ENCODE measurements around the gene KRT35. TPM values are rescaled to one million over a fixed set of nuclear protein-coding genes. Genes with fewer than 3 reads are reported as not detected.

Gene KRT35
- total RNA-seq, 1 donor from 2014 or later = not detected

DNA sequence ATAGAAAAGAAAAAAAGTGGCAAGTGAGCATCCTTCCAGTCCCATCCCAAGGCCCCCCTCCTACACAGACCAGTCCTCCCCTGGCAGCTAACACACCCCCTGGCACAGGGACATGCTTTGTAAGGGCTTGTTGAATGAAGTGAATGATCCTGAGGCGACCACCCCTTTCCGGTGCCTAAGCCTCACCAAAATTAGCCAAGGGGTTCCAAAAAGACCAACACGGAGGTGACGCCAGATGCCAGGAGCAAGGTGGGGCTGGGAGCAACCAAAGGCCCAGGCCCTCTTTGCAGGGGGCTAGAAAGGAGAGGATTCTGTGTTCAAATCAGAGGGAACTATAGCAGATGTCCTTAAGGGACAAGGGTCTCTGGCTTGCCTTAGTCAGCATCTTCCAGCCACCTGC lies 5.5 kb downstream of the KRT35 start:
- no peaks in the 10 kb centered on the region for H3K9me3 Mint-ChIP-seq
- intact Hi-C loops (cut with micrococcal nuclease) = no loop called here
- H3K4me1 Mint-ChIP-seq = peaks cover 6% of the 10 kb centered on the region
- POLR2A ChIA-PET = no interaction called here
- ATAC-seq (ENCODE audit: low read depth) (no peak), DNase-seq (no peak)
- CTCF ChIA-PET = no interaction called here
- no peak overlapping the region for H3K27ac Mint-ChIP-seq
- TF ChIP-seq, protein P1, sequence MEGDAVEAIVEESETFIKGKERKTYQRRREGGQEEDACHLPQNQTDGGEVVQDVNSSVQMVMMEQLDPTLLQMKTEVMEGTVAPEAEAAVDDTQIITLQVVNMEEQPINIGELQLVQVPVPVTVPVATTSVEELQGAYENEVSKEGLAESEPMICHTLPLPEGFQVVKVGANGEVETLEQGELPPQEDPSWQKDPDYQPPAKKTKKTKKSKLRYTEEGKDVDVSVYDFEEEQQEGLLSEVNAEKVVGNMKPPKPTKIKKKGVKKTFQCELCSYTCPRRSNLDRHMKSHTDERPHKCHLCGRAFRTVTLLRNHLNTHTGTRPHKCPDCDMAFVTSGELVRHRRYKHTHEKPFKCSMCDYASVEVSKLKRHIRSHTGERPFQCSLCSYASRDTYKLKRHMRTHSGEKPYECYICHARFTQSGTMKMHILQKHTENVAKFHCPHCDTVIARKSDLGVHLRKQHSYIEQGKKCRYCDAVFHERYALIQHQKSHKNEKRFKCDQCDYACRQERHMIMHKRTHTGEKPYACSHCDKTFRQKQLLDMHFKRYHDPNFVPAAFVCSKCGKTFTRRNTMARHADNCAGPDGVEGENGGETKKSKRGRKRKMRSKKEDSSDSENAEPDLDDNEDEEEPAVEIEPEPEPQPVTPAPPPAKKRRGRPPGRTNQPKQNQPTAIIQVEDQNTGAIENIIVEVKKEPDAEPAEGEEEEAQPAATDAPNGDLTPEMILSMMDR (IDR thresholded peaks at IDR 0.05) = no peak
- no peak overlapping the region for H3K4me3 Mint-ChIP-seq
- H3K27me3 Mint-ChIP-seq = peaks cover 6% of the 10 kb centered on the region
- H3K36me3 Mint-ChIP-seq (ENCODE audit: low read depth) = no peaks in the 10 kb centered on the region

DNA sequence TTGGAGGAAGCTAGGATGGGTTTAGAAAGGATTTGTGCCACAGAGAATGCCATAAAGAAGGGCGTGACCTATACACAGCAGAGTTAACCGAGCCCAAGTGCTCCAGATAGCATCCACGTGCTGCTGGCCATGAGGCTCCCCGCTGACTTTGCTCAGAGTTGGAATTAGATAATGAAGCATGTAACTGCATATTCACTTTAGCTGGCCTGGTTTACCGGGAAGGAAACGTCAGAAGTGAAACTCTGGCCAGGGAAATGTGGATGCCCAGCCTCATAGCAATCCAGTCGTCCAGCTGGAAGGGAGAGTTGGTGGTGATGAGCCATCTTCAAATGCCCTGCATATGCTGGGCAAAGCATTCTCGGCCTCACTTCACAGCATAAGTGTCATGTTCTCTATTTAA lies 6.1 kb downstream of the KRT35 start:
- Mint-ChIP-seq H3K36me3 (ENCODE audit: low read depth) (no peaks in the 10 kb centered on the region), H3K4me1 (peaks cover 2% of the 10 kb centered on the region), H3K9me3 (no peaks in the 10 kb centered on the region), H3K27me3 (peaks cover 6% of the 10 kb centered on the region), H3K27ac (no peak overlapping the region), H3K4me3 (no peak overlapping the region)
- intact Hi-C loops (cut with micrococcal nuclease) = no loop called here
- DNase-seq = no peak
- TF ChIP-seq, protein P1 (IDR thresholded peaks at IDR 0.05) = no peak
- ChIA-PET CTCF (no interaction called here), POLR2A (no interaction called here)
- no peak for ATAC-seq (ENCODE audit: low read depth)

- Mint-ChIP-seq H3K36me3 (ENCODE audit: low read depth) (no peaks in the 10 kb centered on the region), H3K27ac (no peak overlapping the region)
Measured at GRCh38 chr17:41468346-41468745, 12.6 kb downstream of the KRT35 start.

DNA sequence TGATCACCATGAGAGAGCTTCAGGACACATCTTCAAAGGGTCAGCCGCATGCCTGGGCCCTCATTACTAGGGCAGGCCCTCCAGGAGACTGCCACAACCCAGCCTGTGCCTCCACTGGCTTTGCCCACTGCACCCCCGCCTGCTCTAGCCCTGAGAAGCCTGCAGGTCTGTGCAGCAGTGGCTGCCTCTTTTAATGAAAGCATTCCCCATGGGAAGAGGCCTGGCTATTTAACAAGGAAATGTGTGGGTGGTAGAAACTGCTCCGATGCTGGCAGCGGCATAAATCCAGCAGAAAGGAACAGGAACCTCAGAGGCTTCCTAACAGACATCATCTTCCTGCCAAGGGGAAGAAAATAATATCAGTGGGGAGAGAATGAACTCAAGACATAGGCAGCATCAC lies 13.4 kb downstream of the KRT35 start:
- no peak overlapping the region for H3K4me3 Mint-ChIP-seq
- no peak for DNase-seq
- no peaks in the 10 kb centered on the region for H3K4me1 Mint-ChIP-seq
- no peaks in the 10 kb centered on the region for H3K36me3 Mint-ChIP-seq (ENCODE audit: low read depth)
- no peak for ATAC-seq (ENCODE audit: low read depth)
- intact Hi-C loops (cut with micrococcal nuclease) = no loop called here
- CTCF ChIA-PET = no interaction called here
- POLR2A ChIA-PET = no interaction called here
- TF ChIP-seq, protein P1 (IDR thresholded peaks at IDR 0.05) = no peak
- no peak overlapping the region for H3K27ac Mint-ChIP-seq
- H3K9me3 Mint-ChIP-seq = peaks cover 7% of the 10 kb centered on the region
- H3K27me3 Mint-ChIP-seq = peaks cover 16% of the 10 kb centered on the region

More at GRCh38 chr17:41468346-41468745, 12.6 kb downstream of the KRT35 start:
- H3K4me1 Mint-ChIP-seq = no peaks in the 10 kb centered on the region
- ATAC-seq (ENCODE audit: low read depth) = no peak
- intact Hi-C loops (cut with micrococcal nuclease) = no loop called here
- H3K4me3 Mint-ChIP-seq = no peak overlapping the region
- TF ChIP-seq, protein P1 (IDR thresholded peaks at IDR 0.05) = no peak
- POLR2A ChIA-PET = no interaction called here
- H3K27me3 Mint-ChIP-seq = peaks cover 17% of the 10 kb centered on the region
- peaks cover 7% of the 10 kb centered on the region for H3K9me3 Mint-ChIP-seq
- CTCF ChIA-PET = no interaction called here
- DNase-seq = no peak

DNA sequence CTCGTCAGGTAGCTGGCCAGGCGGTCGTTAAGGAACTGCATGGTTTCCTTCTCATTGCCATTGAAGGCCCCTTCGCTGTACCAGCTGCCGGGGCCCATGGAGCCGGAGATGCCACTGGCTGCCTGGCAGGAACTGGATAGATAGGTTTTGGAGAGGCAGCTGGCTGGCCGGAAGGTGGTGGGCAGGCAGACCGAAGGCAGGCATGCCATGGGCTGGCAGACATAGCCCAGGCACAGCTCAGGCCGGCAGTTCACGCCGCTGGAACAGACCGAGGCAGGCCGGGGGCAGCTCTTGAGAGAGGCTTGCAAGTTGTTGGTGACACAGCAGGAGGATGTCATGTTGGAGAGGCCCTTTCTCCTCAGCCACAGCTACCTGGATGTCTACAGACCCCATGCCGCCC lies 14.0 kb downstream of the KRT35 start, which contains the start of gene KRT32:
Gene KRT32 (minus strand): TSS at position 399 of the 400 bp plus-strand sequence. CDS start 61 bp downstream, at position 338.
- CTCF ChIA-PET = no interaction called here

More for the DNA sequence above, 14.0 kb downstream of the KRT35 start, which contains the start of gene KRT32:
- H3K4me1 Mint-ChIP-seq = no peaks in the 10 kb centered on the region
- H3K4me3 Mint-ChIP-seq = no peak within 1 kb of the TSS
- POLR2A ChIA-PET = no interaction called here
- H3K27me3 Mint-ChIP-seq = peaks cover 16% of the 10 kb centered on the region
- H3K9me3 Mint-ChIP-seq = peaks cover 7% of the 10 kb centered on the region
- H3K27ac Mint-ChIP-seq = no peak within 1 kb of the TSS
- intact Hi-C loops (cut with micrococcal nuclease) = no loop called here
- TF ChIP-seq, protein P1 (IDR thresholded peaks at IDR 0.05) = no peak
- no peak for DNase-seq
- no peak for ATAC-seq (ENCODE audit: low read depth)
- H3K36me3 Mint-ChIP-seq (ENCODE audit: low read depth) = no peaks in the 10 kb centered on the region
